DMS 273 (cell line): ENCODE data around the gene THRA.

ENCODE experiments used
- DNase-seq: peaks from one replicate; lab custom pipeline; 2025; ENCODE audit not compliant: unreplicated experiment; lab: John Stamatoyannopoulos, UW

Gene THRA

GRCh38 chr17:40098846-40099618 is 36.3 kb downstream of the THRA start:
- DNase-seq: peak; percentile 99

DNA sequence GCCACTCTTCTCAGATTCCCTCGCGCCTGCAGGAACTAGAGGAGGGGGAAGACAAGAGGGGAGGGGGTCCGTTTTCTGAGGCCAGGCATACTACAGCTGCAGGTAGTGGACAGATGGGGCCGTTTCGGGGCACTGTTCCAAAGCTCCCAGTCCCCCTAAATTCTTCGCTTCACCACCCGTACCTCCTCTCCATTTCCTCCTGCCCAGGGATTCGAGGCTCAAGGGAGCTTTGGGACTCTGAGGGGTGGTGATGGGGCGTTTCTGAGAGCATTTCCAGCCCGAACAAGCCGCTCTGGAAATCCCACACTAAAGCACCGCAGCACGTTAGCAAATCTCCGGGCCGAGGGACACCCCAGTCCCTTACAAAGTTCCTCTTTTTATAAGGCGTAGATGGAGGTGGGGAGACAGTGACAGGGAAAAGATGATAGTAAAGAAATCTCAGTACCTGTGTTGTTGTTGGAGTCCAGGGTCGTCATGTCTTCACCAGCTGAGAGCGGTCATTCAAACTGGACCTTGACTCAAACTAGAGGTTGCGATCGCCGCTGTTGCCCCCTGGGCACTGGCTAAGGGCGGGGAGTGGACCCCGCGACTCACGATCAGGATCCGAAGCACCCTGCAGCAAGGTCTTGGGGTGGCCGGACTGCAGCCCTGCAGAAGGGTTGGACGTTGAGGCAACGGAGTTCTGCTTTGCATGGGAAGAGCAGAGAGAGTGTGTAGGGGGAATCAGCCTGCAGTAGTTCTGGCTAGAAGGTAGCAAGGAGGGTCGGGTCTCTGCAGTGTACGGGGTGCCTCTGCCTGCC is 37.1 kb downstream of the THRA start:
- peak; percentile 67 for DNase-seq

GRCh38 chr17:40100419-40100668 is 37.6 kb downstream of the THRA start, which contains the start of gene NR1D1:
Gene NR1D1, minus strand, starts transcription at chr17:40100589. Its CDS starts 495 bp downstream, at chr17:40100094.
- no peak for DNase-seq

DNA sequence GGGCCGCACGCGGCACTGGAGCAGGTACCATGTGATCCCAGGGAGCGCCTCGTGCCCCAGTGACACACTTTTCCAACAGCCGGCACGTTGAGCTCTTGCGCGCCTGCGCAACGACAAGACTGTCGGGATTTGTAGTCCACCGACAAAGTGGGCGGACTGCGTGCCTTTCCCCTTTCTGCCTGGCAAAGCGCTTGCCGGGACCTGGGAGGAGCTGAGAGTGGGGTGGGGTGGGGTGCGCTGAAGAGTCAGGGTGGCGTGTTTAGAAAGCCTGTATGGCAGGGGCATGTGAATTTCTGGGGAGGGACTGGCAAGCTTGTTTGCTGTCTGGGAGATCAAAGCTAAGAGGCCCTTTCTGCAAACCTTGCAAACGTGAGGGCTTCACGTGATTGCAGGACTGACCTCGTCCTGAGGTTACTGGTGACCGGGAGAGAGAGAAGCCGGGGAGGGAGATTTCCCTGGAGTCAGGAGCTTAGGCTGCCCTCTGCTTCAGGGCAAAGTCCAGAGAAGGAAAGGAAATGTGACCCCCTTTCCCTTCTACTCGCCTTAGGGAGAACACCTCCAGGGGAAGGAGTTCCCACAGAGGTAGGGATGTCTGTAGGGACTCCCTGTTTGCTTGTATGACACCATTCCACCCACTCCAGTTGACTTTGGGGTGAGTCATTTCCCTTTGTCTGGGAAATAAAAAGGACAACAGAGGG is 38.1 kb downstream of the THRA start:
- DNase-seq: peak; percentile 99

DNA sequence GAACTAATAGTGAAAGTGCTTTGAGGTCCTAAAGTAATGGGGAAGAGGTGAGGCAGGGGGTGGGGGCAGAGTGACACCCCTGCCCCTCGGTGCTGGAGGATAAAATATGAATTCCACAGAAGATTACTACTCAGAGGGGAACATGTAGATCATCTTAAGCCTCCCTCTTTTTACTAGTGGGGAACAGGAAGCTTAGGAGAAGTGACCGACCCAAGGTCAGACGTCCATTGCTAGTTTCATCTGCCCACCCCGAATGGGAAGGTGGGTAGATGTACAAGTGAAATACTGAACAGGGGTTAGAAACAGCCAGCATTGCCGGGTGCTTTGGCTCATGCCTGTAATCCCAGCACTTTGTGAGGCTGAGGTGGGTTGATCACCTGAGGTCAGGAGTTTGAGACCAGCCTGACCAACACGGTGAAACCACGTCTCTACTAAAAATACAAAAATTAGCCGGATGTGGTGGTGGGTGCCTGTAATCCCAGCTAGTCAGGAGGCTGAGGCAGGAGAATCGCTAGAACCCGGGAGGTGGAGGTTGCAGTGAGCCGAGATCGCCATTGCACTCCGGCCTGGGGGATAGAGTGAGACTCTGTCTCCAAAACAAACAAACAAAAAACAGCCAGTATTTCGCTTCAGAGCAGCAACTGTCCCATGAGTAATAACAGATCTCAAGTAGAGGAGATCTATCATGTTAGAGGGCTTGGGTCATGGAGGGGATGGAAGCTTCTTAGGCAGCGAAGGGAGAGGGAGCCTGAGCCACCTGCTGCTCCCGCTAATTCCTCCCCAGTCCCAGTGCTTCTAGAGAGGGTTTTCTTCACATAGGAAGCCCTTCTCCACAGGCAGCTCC is 38.8 kb downstream of the THRA start:
- no peak for DNase-seq

GRCh38 chr17:40103071-40103661 is 40.4 kb downstream of the THRA start:
- no peak for DNase-seq

GRCh38 chr17:40103688-40104087 is 40.9 kb downstream of the THRA start:
- DNase-seq: no peak

DNA sequence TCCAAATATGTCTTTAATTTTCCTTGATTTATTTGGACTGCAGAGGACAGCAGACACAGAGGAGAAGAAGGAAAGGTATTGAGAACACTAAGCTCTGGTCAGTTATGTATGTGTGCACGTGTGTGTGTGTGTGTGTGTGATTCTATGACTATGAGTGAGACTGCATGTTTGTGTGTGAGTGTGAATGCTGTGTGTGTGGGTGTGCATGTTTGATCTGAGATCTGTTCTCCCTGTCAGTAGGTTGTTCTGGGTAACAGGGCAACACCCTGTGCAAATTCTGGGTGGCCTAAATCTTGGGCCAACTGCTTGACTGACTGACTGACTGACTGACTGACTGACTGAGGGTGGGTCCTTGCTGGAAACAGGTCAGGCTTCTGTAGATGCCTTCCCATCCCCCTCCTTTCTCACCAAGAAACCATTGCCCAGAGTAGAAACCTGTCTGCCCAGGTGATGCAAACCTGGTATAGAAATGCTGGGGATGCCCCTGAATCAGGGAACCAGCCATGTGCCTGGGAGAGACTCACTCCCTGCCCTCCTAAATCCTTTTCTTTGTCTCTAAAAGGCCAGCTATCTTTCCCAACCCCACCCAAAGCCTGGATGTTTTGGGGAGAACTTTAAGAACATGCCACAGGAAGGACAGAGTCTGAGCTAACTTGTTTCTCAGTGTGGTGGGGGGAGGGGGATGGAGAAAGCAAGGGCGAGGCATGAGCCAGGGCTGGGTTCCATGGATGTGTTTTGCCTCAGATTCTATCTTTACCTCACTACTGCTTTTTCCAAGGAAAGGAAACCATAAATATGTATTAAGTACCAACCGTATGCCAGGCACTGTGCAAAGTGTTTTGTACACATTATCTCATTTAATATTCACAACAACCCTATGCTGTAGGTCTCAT is 42.1 kb downstream of the THRA start:
- no peak for DNase-seq

DNA sequence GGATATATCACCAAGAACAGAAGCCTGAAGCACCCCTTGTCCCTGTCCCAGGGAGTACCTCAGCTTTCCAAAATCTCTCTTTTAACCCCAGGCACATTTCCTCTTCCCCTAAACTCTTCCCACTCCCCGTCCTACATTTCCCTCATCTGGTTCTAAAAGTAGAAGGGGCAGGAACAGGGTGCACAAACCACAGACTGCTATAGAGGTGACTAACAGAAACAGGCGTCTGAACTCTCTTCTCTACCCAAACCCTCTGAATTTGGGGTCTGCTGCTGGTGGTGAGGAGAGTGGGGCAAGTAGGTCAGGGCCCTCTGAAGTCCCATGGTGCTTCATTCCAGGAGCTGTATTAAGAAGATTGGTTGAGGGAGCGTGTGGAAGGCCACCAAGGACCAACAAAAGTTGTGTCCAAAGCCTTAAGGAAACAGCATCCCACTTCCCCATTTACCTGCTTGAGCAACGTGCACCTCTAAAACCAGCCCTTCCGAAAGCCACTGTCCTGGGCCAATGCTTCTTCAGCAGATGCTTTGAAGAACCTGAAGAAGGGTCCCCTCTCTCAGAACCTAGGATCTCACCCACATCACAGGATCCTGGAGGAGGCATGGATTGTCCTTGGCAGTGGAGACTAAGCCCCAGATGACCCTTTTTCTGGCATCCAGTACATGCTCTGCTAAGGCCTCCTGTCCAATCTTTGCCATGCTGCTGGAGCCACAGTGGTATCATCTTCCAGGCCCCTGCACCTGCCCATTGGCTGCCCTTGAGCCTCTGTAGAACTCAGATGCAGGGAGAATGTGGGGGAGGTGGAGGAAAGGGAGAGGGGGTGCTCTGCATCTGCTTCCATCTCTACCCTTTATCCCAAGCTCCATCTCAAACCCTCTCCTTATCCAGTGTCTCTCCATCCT is 43.3 kb downstream of the THRA start:
- no peak for DNase-seq

GRCh38 chr17:40106760-40107521 is 44.2 kb downstream of the THRA start:
- no peak for DNase-seq

- DNase-seq: no peak
Observed at GRCh38 chr17:40107522-40108174, 44.9 kb downstream of the THRA start.

GRCh38 chr17:40108970-40109824 is 46.4 kb downstream of the THRA start:
- DNase-seq: peak; percentile 52

DNA sequence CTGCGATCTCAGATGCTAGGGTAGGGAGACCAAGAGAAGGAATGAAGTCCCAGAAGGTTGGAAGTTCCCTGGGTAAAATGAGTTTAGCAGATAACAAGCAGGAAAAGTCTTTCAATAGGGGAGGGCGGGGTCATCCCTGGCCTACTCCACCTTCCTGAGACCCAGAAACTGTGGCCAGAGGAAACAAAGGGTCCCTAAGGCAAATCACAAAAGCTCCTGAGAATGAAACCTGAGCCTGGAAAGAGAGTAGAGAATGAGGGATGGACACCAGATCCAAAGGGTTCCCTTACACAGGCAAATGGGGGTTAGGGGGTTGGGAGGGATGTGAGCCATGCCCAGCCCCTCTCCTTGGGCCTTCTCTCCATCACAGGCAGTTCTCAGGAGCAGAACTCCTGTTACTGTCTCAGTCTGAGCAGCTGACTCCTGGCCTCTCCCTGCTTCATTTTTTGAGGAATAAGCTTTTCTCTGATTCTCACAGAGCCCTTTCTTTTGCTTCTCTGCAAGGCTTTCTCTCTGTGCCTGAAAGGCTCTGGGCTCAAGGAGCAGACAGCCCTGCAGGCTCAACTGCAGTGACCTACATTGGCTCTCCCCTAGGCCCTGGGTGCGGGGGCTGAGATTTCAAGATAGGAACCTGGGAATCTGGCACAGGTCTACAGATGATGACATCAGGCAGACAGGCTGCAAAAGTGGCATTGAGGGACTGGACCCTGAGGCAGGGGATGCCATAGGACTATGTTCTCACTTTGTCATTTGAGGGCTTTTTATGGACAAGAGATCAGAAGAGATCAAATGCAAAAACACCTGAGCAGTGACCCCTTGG is 47.5 kb downstream of the THRA start:
- DNase-seq: no peak

GRCh38 chr17:40111221-40112128 is 48.7 kb downstream of the THRA start:
- peak; percentile 97 for DNase-seq
